Upper lobe of left lung (tissue), 4 donors: Measurements from ENCODE around the gene GATA6.

Experiments used
- EP300 ChIP-seq, 4 donors: sonication (generic); formaldehyde crosslinking; IDR thresholded peaks; one replicate each; pipeline ENCODE4 v1.5.1; 2017; ENCODE audit warnings: antibody characterized with exemption in 4 of 4, control low read depth in 2 of 4
- POLR2A ChIP-seq, 4 donors: fragments of 450-650 bp; IDR thresholded peaks; one replicate each; pipeline ENCODE4 v1.5.1; 2016 to 2017; ENCODE audit warnings: antibody characterized with exemption in 4 of 4, mild to moderate bottlenecking in 2 of 4
- POLR2AphosphoS5 ChIP-seq, 2 donors: sonication (generic); formaldehyde crosslinking; IDR thresholded peaks; one replicate each; pipeline ENCODE4 v1.5.1; 2017; ENCODE audit warnings: antibody characterized with exemption in 2 of 2
- TF ChIP-seq, protein P1 (sequence below), 6 experiments: fragments of 450-650 bp in 4 of 6; fragments of 200-600 bp in 2 of 6; sonication (generic) in 2 of 6; IDR thresholded peaks; one replicate each; pipeline ENCODE4 v1.5.1; 2016 to 2019; ENCODE audit warnings: antibody characterized with exemption in 6 of 6

- TF ChIP-seq, protein P1, sequence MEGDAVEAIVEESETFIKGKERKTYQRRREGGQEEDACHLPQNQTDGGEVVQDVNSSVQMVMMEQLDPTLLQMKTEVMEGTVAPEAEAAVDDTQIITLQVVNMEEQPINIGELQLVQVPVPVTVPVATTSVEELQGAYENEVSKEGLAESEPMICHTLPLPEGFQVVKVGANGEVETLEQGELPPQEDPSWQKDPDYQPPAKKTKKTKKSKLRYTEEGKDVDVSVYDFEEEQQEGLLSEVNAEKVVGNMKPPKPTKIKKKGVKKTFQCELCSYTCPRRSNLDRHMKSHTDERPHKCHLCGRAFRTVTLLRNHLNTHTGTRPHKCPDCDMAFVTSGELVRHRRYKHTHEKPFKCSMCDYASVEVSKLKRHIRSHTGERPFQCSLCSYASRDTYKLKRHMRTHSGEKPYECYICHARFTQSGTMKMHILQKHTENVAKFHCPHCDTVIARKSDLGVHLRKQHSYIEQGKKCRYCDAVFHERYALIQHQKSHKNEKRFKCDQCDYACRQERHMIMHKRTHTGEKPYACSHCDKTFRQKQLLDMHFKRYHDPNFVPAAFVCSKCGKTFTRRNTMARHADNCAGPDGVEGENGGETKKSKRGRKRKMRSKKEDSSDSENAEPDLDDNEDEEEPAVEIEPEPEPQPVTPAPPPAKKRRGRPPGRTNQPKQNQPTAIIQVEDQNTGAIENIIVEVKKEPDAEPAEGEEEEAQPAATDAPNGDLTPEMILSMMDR (IDR thresholded peaks at IDR 0.05): no peak
- TF ChIP-seq EP300 (IDR thresholded peaks at IDR 0.05) (no peak), POLR2A (IDR thresholded peaks at IDR 0.05) (no peak), POLR2AphosphoS5 (IDR thresholded peaks at IDR 0.05) (no peak)
Measured at GRCh38 chr18:22241921-22242361, 72.6 kb downstream of the GATA6 start.
